ENCODE data around the gene PRDM11. TPM values are rescaled to one million over a fixed set of nuclear protein-coding genes. Genes with fewer than 3 reads are reported as not detected.

PRDM11 gene
- total RNA-seq, 3 donors from 2014 or later, result 7.6 to 25.2 (median 11.3) TPM

DNA sequence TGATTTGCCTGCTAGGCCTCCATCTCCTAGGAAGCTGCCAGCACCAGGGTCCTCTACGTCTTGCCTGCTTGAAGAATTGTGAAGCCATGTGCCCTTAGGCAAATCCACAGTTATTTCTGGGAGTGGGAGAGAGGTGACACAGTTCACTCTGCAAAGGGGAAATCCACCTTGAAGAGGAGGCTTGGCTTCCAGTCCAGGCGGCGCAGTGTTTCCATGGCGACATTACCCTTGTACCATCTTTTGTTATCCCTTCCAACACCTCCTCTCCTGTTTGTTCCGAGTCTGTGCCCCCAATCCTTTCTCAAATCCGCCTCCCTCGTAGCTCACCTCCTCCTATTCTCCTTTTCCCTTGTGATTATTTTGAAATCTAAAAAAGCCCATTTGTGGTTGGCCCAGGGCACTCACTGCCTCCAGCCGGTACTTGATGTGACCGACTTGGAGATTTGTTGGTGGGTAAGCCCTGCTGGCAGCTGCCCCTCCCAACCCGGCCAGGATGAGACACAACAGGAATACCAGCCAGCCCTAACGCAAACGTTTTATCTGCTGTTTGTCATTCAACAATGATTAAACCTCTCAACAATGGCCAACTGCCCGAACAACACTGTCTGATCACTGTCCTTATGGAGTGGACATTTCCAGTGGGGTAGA is 121.3 kb downstream of the PRDM11 start:
- Histone ChIP-seq H3K4me1 (ENCODE audit: low read depth) (peaks cover 22% of the 10 kb centered on the region), H3K36me3 (ENCODE audit: low read depth) (no peaks in the 10 kb centered on the region), H3K9me3 (no peaks in the 10 kb centered on the region), H3K4me3 (no peak overlapping the region)
- no peak for TF ChIP-seq CTCF (IDR thresholded peaks at IDR 0.05)
- ATAC-seq (peak; percentile 3), DNase-seq (peak in 2 of 3 donors; percentile 36 to 37)
- intact Hi-C loops (cut with DNase I, micrococcal nuclease), result no loop called here

- no peak for TF ChIP-seq CTCF (IDR thresholded peaks at IDR 0.05)
- peaks cover 13% of the 10 kb centered on the region for H3K4me1 ChIP-seq (ENCODE audit: low read depth)
- no peak for ATAC-seq
- no peaks in the 10 kb centered on the region for H3K9me3 ChIP-seq
- H3K4me3 ChIP-seq, result no peak overlapping the region
- H3K36me3 ChIP-seq (ENCODE audit: low read depth), result no peaks in the 10 kb centered on the region
- intact Hi-C loops (cut with DNase I, micrococcal nuclease), result no loop called here
- no peak for DNase-seq
Measured at GRCh38 chr11:45269678-45270077, 123.2 kb downstream of the PRDM11 start.

DNA sequence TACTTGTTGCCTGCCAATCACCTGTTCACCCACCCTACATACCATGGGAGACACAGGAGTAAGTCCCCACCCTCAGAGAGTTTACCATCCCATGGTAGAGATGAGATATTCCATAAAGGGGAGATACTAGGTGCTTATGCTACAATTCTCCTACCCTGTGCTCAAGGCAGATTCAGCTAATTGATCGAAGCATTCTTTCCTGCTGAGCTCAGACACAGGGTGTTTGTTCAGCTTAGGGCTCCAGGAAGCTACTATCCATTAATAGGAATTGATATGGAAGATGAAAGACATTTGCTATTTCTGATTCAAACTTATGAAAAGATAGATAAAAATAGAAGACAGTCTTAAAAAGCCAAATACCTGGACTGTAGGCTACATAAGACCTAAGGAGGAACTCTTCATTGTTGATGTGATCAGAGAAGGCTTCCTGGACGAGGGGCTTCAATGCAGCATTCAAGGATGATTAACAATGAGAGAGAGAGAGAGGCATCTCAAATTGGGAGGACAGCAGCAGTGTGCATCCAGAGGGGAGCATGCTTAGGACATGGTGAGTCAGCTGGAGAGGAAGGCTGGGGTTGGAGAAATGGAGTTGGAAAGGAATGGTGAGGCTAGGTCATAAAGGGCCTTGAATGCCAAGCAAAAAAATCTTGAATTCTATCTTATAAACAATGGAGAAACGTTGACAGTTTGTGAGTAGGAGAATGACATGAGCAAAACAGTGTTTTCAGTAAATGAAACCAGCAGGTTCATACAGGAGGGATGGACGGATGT is 124.7 kb downstream of the PRDM11 start:
- intact Hi-C loops (cut with DNase I, micrococcal nuclease), result no loop called here
- Histone ChIP-seq H3K4me1 (ENCODE audit: low read depth) (peaks cover 4% of the 10 kb centered on the region), H3K4me3 (no peak overlapping the region), H3K36me3 (ENCODE audit: low read depth) (no peaks in the 10 kb centered on the region), H3K9me3 (no peaks in the 10 kb centered on the region)
- ATAC-seq, result no peak
- no peak for TF ChIP-seq CTCF (IDR thresholded peaks at IDR 0.05)
- DNase-seq, result no peak

- Histone ChIP-seq H3K9me3 (no peaks in the 10 kb centered on the region), H3K4me3 (no peak overlapping the region), H3K36me3 (ENCODE audit: low read depth) (no peaks in the 10 kb centered on the region), H3K4me1 (ENCODE audit: low read depth) (no peaks in the 10 kb centered on the region)
- intact Hi-C loops (cut with DNase I, micrococcal nuclease), result no loop called here
- ATAC-seq (peak; percentile 80), DNase-seq (no peak)
- TF ChIP-seq CTCF (IDR thresholded peaks at IDR 0.05), result no peak
Measured at GRCh38 chr11:45272701-45273100, 126.3 kb downstream of the PRDM11 start.

DNA sequence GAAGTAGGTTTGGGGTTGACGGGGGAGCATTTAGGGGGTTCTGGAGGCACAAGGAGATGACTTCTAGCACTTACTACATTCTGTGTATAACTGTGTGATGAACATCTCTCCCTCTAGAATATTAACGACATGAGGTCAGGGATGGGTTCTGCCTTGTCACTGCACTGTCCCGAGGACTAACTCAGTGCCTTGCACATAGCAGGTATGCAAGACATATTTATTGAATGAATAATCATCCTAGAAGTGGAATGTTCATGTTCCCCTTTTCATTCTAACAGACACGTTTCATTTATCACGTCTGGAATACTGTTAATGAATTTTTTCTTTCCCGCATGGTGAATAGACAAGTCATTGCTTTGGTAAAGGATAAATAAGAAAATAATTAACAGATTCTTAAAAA is 127.1 kb downstream of the PRDM11 start:
- TF ChIP-seq CTCF (IDR thresholded peaks at IDR 0.05), result no peak
- Histone ChIP-seq H3K9me3 (no peaks in the 10 kb centered on the region), H3K4me1 (ENCODE audit: low read depth) (no peaks in the 10 kb centered on the region), H3K4me3 (no peak overlapping the region), H3K36me3 (ENCODE audit: low read depth) (no peaks in the 10 kb centered on the region)
- intact Hi-C loops (cut with DNase I, micrococcal nuclease), result no loop called here
- ATAC-seq (no peak), DNase-seq (no peak)
